SK-N-SH (cell line): Measurements from ENCODE around the gene EIF4E2. TPM values are rescaled to one million over a fixed set of nuclear protein-coding genes. Genes with fewer than 3 reads are reported as not detected.

Experiments used
- CTCF ChIA-PET: fragments of 300-600, 350-600 bp; formaldehyde crosslinking; extraction: SDS; loops from one replicate; lab custom pipeline; 2021; lab: Yijun Ruan, JAX
- POLR2A ChIA-PET: fragments of 350-600 bp; sonication (Branson Sonifier 250); formaldehyde crosslinking; extraction: SDS; loops from one replicate; lab custom pipeline; 2020; ENCODE audit warnings: antibody characterized with exemption, inconsistent platforms; lab: Yijun Ruan, JAX
- DNase-seq: peaks from one replicate; pipeline ENCODE4 v3.0.0; 2012
- H2AFZ ChIP-seq: fragments of 200-600 bp; sonication (generic); 2 replicates; pipeline ENCODE4 v1.8.1; 2016; ENCODE audit warnings: antibody characterized with exemption, mild to moderate bottlenecking, low read depth
- H3F3A ChIP-seq: fragments of 200-600 bp; sonication (generic); replicated peaks from 2 replicates; pipeline ENCODE3; 2016; ENCODE audit warnings: antibody characterized with exemption, mild to moderate bottlenecking; ENCODE audit not compliant: insufficient read depth
- H3K27ac ChIP-seq, 2 experiments: fragments of 200-500 bp in 1 of 2; fragments of 200-600 bp in 1 of 2; sonication (Bioruptor generic) in 1 of 2; sonication (generic), shearing (Covaris generic) in 1 of 2; 2 replicates each; pipeline versions ENCODE4 v1.5.1 to v1.6.1; 2014 to 2016; ENCODE audit warnings: low read depth in 2 of 2, inconsistent platforms in 1 of 2, low read length in 1 of 2, mild to moderate bottlenecking in 1 of 2, mixed read lengths in 1 of 2
- H3K27me3 ChIP-seq: fragments of 200-600 bp; sonication (generic), shearing (Covaris generic); 2 replicates; pipeline ENCODE4 v1.6.1; 2016; ENCODE audit warnings: mixed run types; ENCODE audit not compliant: insufficient read depth
- H3K36me3 ChIP-seq, 2 experiments: fragments of 200-500 bp in 1 of 2; fragments of 200-600 bp in 1 of 2; sonication (Bioruptor generic) in 1 of 2; sonication (generic) in 1 of 2; replicated peaks in 1 of 2; 2 replicates each; pipeline versions ENCODE3 to v1.5.1; 2014 to 2016; ENCODE audit warnings: low read length in 1 of 2, mild to moderate bottlenecking in 1 of 2; ENCODE audit not compliant: insufficient read depth in 2 of 2, control insufficient read depth in 1 of 2
- H3K4me1 ChIP-seq, 2 experiments: fragments of 200-500 bp in 1 of 2; fragments of 200-600 bp in 1 of 2; sonication (Bioruptor generic) in 1 of 2; sonication (generic), shearing (Covaris generic) in 1 of 2; 2 replicates each; pipeline versions ENCODE4 v1.5.1 to v1.6.1; 2014 to 2016; ENCODE audit warnings: low read depth in 1 of 2, low read length in 1 of 2, mixed run types in 1 of 2; ENCODE audit not compliant: insufficient read depth in 2 of 2, control insufficient read depth in 1 of 2
- H3K4me2 ChIP-seq: fragments of 200-600 bp; sonication (generic), shearing (Covaris generic); 2 replicates; pipeline ENCODE4 v1.6.1; 2017; ENCODE audit warnings: mixed run types
- H3K4me3 ChIP-seq, 2 experiments: fragments of 200-500 bp in 1 of 2; fragments of 200-600 bp in 1 of 2; sonication (Bioruptor generic) in 1 of 2; sonication (generic), shearing (Covaris generic) in 1 of 2; 2 replicates each; pipeline versions ENCODE4 v1.5.1 to v1.8.1; 2014 to 2016; ENCODE audit warnings: low read depth in 2 of 2, inconsistent platforms in 1 of 2, low read length in 1 of 2, mild to moderate bottlenecking in 1 of 2, mixed read lengths in 1 of 2, moderate library complexity in 1 of 2
- H3K79me2 ChIP-seq: fragments of 200-600 bp; sonication (generic); 2 replicates; pipeline ENCODE4 v1.8.1; 2017; ENCODE audit warnings: mild to moderate bottlenecking; ENCODE audit not compliant: insufficient read depth
- H3K9ac ChIP-seq: fragments of 200-600 bp; sonication (generic); 2 replicates; pipeline ENCODE4 v1.6.1; 2017; ENCODE audit warnings: mixed run types
- H3K9me2 ChIP-seq: fragments of 200-600 bp; sonication (generic); 2 replicates; pipeline ENCODE4 v1.6.1; 2017; ENCODE audit warnings: mixed run types
- H3K9me3 ChIP-seq: fragments of 200-600 bp; sonication (generic); 2 replicates; pipeline ENCODE4 v1.6.1; 2017; ENCODE audit warnings: mixed run types, mild to moderate bottlenecking, moderate library complexity
- H4K20me1 ChIP-seq: fragments of 200-600 bp; sonication (generic); 2 replicates; pipeline ENCODE4 v1.6.1; 2017; ENCODE audit warnings: mild to moderate bottlenecking, mixed run types; ENCODE audit not compliant: insufficient read depth
- ELF1 ChIP-seq: IDR thresholded peaks from 2 replicates; pipeline ENCODE4 v1.4.0; 2012
- EZH2phosphoT487 ChIP-seq: fragments of 200-600 bp; sonication (generic); IDR thresholded peaks from 2 replicates; pipeline ENCODE4 v1.6.1; 2017; ENCODE audit warnings: low read depth, mixed run types, mild to moderate bottlenecking, antibody characterized with exemption, moderate library complexity, borderline replicate concordance
- FOXM1 ChIP-seq: IDR thresholded peaks from 2 replicates; pipeline ENCODE4 v1.4.0; 2012; ENCODE audit warnings: low read depth, mild to moderate bottlenecking
- NRF1 ChIP-seq: IDR thresholded peaks from 2 replicates; pipeline ENCODE4 v1.6.1; 2012; ENCODE audit warnings: low read depth, mild to moderate bottlenecking, low read length
- TCF12 ChIP-seq: IDR thresholded peaks from 2 replicates; pipeline ENCODE4 v1.4.0; 2012
- YY1 ChIP-seq: IDR thresholded peaks from 2 replicates; pipeline ENCODE4 v1.4.0; 2012; ENCODE audit warnings: low read depth, mild to moderate bottlenecking
- WGBS: methylation state at CpG from one replicate; pipeline ENCODE4 v1.1.6; 2017; ENCODE audit warnings: low lambda C conversion rate; 5-methylcytosine and 5-hydroxymethylcytosine counted together
- polyA plus RNA-seq, 3 experiments: library from polyadenylated mRNA; depleted of rRNA; stranded (reverse); fragments of >200 nt; gene quantifications; 2 replicates each; pipeline ENCODE4 v1.2.3, GENCODE V29; 2012
- TF ChIP-seq, protein P1 (sequence below): fragments of 200-600 bp; sonication (generic); IDR thresholded peaks from 2 replicates; pipeline ENCODE4 v1.6.1; 2017; ENCODE audit warnings: antibody characterized with exemption, mild to moderate bottlenecking, moderate library complexity
- TF ChIP-seq, protein P2 (sequence below): fragments of 150-350 bp; IDR thresholded peaks from 2 replicates; pipeline ENCODE4 v1.6.1; 2017; ENCODE audit warnings: antibody characterized with exemption, low read length, low read depth, borderline replicate concordance
- TF ChIP-seq, protein P3 (sequence below): IDR thresholded peaks from 2 replicates; pipeline ENCODE4; 2012
- TF ChIP-seq, protein P4 (sequence below): fragments of 150-350 bp; IDR thresholded peaks from 2 replicates; pipeline ENCODE4 v1.6.1; 2016; ENCODE audit warnings: mild to moderate bottlenecking, low read depth, low read length

EIF4E2 gene
- polyA plus RNA-seq, 1 of the 3 experiments (the other 2 are of a cell fraction): 29.1 TPM

DNA sequence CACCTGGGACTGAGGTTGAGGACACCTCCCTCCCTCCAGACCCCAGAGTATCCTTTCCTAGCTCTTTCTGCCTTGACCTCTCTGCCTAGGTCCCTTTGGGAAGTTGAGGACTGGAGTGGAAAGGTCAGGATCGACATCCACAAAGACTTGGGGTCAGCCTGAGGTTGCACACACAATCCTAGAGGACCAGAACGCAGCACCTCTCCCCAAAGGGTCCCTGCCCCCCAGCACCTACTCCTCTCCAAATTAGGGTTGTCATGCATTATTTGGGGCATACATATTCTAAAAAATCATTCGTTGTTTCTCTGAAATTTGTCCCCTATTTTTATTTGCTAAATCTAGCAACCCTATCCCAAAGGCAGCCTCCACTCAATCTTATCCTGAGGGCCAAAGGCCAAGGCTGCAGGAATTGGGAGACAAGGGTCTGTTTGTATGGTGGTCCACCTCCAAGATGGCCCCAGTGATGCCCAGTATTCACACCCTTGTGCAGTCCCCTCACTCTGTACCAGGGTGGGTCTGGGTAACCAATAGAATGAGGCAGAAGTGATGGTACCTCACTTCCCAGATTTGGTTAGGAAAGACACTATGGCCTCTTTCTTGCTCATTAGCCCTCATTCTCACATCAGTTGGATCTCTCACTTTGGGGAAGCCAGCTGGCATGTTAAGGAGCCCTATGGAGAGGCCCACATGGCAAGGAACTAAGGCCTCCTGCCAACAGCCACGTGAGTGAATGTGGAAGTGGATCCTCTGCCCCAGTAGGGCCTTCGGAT, 14.5 kb upstream of the EIF4E2 start:
- Histone ChIP-seq H3K9ac (no peak overlapping the region), H3K36me3 (no peaks in the 10 kb centered on the region), H4K20me1 (no peaks in the 10 kb centered on the region), H3K27ac (no peak overlapping the region), H3F3A (no peaks in the 10 kb centered on the region), H3K4me1 (peaks cover 0 to 5% of the 10 kb centered on the region in 2 experiments; a peak in 1 of 4 replicates), H3K9me3 (no peaks in the 10 kb centered on the region), H3K79me2 (no peaks in the 10 kb centered on the region), H3K4me3 (no peak overlapping the region), H3K27me3 (no peaks in the 10 kb centered on the region), H2AFZ (no peak overlapping the region), H3K4me2 (no peak overlapping the region), H3K9me2 (no peaks in the 10 kb centered on the region)
- TF ChIP-seq TCF12: no peak
- 50% methylated on average over 5 of the region's 5 CpGs for WGBS
- ChIA-PET CTCF (no interaction called here), POLR2A (no interaction called here)
- no peak for DNase-seq

DNA sequence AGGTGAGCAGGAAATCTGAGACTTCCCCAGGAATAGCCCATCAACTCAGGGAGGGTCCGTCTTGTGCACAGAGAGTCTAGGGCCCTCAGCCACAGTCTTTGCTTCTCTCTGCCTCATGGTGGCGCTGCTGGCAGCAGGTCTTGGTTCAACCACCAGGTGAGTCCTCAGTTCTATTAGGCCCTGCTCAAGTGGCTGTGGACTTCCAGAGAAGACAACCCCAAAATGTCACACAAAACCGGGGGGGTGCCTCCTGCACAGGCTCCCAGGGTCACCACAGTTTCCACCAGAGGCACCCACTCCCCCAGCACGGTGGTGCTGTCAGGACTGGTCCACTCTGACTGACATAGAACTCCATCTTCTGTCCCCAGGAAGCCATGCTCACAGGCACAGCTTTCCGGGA, 13.4 kb upstream of the EIF4E2 start:
- no peaks in the 10 kb centered on the region for H3K27me3 ChIP-seq
- H3K4me3 ChIP-seq: no peak overlapping the region
- no peaks in the 10 kb centered on the region for H3F3A ChIP-seq
- H3K9ac ChIP-seq: no peak overlapping the region
- no peaks in the 10 kb centered on the region for H3K79me2 ChIP-seq
- H3K4me2 ChIP-seq: no peak overlapping the region
- no peaks in the 10 kb centered on the region for H3K36me3 ChIP-seq
- ChIA-PET CTCF (interaction anchor here (0.6 kb wide), 1 partner anchor 396 kb away, joined by 3 read pairs; no protein-coding TSS in a partner anchor), POLR2A (no interaction called here)
- H3K27ac ChIP-seq: no peak overlapping the region
- DNase-seq: no peak
- no peaks in the 10 kb centered on the region for H4K20me1 ChIP-seq
- peaks cover 0 to 5% of the 10 kb centered on the region in 2 experiments; a peak in 1 of 4 replicates for H3K4me1 ChIP-seq
- no peaks in the 10 kb centered on the region for H3K9me3 ChIP-seq
- TF ChIP-seq EZH2phosphoT487: no peak
- TF ChIP-seq, protein P1, sequence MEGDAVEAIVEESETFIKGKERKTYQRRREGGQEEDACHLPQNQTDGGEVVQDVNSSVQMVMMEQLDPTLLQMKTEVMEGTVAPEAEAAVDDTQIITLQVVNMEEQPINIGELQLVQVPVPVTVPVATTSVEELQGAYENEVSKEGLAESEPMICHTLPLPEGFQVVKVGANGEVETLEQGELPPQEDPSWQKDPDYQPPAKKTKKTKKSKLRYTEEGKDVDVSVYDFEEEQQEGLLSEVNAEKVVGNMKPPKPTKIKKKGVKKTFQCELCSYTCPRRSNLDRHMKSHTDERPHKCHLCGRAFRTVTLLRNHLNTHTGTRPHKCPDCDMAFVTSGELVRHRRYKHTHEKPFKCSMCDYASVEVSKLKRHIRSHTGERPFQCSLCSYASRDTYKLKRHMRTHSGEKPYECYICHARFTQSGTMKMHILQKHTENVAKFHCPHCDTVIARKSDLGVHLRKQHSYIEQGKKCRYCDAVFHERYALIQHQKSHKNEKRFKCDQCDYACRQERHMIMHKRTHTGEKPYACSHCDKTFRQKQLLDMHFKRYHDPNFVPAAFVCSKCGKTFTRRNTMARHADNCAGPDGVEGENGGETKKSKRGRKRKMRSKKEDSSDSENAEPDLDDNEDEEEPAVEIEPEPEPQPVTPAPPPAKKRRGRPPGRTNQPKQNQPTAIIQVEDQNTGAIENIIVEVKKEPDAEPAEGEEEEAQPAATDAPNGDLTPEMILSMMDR: peak; percentile 33; the same call in 1 of the 2 replicates
- H3K9me2 ChIP-seq: no peaks in the 10 kb centered on the region
- H2AFZ ChIP-seq: no peak overlapping the region
- WGBS: 95% methylated on average over 3 of the region's 5 CpGs

DNA sequence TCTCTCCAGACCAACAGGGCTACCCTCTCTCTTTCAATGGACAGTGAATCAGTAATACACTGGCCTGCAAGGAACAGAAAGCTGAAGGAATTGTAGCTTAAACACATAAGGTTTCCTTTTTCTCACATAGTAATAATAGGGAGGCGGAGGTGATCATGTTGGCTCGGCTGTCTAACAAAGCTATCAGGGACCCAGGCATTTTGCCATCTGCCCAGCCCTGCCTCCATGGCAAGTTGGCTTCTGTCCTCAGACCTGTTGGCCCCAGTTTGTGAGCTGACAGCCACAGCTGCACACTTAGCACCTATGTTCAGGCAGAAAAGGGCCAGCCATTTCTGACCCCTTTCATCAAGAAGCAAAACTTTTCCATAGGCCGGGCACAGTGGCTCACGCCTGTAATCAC, 13.0 kb upstream of the EIF4E2 start:
- H3F3A ChIP-seq: no peaks in the 10 kb centered on the region
- H3K79me2 ChIP-seq: no peaks in the 10 kb centered on the region
- no peaks in the 10 kb centered on the region for H3K27me3 ChIP-seq
- H3K27ac ChIP-seq: no peak overlapping the region
- H2AFZ ChIP-seq: no peak overlapping the region
- no peak overlapping the region for H3K9ac ChIP-seq
- DNase-seq: no peak
- no peaks in the 10 kb centered on the region for H3K36me3 ChIP-seq
- POLR2A ChIA-PET: no interaction called here
- 79% methylated on average over 2 of the region's 4 CpGs for WGBS
- H3K9me3 ChIP-seq: no peaks in the 10 kb centered on the region
- H3K4me3 ChIP-seq: no peak overlapping the region
- no peak overlapping the region for H3K4me2 ChIP-seq
- TF ChIP-seq, protein P1: no peak
- TF ChIP-seq, protein P2, sequence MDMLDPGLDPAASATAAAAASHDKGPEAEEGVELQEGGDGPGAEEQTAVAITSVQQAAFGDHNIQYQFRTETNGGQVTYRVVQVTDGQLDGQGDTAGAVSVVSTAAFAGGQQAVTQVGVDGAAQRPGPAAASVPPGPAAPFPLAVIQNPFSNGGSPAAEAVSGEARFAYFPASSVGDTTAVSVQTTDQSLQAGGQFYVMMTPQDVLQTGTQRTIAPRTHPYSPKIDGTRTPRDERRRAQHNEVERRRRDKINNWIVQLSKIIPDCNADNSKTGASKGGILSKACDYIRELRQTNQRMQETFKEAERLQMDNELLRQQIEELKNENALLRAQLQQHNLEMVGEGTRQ: no peak
- TF ChIP-seq, protein P3, sequence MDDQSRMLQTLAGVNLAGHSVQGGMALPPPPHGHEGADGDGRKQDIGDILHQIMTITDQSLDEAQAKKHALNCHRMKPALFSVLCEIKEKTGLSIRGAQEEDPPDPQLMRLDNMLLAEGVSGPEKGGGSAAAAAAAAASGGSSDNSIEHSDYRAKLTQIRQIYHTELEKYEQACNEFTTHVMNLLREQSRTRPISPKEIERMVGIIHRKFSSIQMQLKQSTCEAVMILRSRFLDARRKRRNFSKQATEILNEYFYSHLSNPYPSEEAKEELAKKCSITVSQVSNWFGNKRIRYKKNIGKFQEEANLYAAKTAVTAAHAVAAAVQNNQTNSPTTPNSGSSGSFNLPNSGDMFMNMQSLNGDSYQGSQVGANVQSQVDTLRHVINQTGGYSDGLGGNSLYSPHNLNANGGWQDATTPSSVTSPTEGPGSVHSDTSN: no peak
- TF ChIP-seq NRF1 (no peak), ELF1 (no peak), YY1 (no peak), FOXM1 (no peak)
- TF ChIP-seq, protein P4, sequence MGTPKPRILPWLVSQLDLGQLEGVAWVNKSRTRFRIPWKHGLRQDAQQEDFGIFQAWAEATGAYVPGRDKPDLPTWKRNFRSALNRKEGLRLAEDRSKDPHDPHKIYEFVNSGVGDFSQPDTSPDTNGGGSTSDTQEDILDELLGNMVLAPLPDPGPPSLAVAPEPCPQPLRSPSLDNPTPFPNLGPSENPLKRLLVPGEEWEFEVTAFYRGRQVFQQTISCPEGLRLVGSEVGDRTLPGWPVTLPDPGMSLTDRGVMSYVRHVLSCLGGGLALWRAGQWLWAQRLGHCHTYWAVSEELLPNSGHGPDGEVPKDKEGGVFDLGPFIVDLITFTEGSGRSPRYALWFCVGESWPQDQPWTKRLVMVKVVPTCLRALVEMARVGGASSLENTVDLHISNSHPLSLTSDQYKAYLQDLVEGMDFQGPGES: no peak
- H4K20me1 ChIP-seq: no peaks in the 10 kb centered on the region
- H3K9me2 ChIP-seq: no peaks in the 10 kb centered on the region
- H3K4me1 ChIP-seq: peaks cover 0 to 3% of the 10 kb centered on the region in 2 experiments; a peak in 1 of 4 replicates
- CTCF ChIA-PET: interaction anchor here (1.9 kb wide), 1 partner anchor 15 kb away, joined by 6 read pairs; no protein-coding TSS in a partner anchor
